HG02885 (cell line): ENCODE results near the gene SMAD7.

Experiments used
- ATAC-seq: cut with Tn5 transposase; IDR thresholded peaks from one replicate; pipeline ENCODE4 v1.9.1; 2021; ENCODE audit warnings: mild to moderate bottlenecking; ENCODE audit not compliant: unreplicated experiment, poor library complexity

The SMAD7 gene

DNA sequence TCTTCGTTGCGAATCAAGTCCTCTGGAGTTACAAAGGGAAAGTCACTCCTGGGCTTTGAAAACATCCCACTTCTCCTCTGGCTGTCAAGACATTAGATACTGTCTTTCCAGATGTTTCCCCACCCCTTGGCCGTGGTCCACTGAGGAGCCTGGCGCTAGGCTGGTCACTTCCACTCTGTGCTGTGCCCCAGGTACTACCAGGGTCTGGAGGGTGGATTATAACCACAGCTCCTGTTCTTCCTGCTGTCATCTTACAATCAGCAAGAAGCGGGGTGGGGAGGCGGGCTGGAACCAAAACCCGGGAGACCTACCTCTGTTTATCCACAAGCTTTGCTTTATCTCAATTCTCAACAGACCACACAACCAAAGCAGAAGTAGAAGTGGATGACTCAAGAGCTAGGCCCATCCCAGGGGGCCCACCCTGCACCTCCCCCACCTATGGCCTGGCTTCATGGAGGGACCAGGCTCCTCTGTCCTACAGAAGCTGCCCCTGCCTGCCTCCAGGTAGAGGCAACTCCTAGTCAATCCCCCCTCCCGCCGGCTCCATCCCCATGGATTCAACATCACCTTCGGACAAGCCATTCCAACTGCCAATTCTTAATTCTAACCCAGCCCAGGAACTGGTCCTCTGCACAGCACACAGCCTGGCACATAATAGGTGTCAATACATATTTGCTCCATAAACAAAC is 17.8 kb downstream of the SMAD7 start:
- ATAC-seq = no peak

- no peak for ATAC-seq
Observed at GRCh38 chr18:48932462-48932818, 18.3 kb downstream of the SMAD7 start.

GRCh38 chr18:48931680-48932461 is 18.9 kb downstream of the SMAD7 start:
- ATAC-seq = peak; percentile 37

- no peak for ATAC-seq
Observed at GRCh38 chr18:48930926-48931325, 19.8 kb downstream of the SMAD7 start.

DNA sequence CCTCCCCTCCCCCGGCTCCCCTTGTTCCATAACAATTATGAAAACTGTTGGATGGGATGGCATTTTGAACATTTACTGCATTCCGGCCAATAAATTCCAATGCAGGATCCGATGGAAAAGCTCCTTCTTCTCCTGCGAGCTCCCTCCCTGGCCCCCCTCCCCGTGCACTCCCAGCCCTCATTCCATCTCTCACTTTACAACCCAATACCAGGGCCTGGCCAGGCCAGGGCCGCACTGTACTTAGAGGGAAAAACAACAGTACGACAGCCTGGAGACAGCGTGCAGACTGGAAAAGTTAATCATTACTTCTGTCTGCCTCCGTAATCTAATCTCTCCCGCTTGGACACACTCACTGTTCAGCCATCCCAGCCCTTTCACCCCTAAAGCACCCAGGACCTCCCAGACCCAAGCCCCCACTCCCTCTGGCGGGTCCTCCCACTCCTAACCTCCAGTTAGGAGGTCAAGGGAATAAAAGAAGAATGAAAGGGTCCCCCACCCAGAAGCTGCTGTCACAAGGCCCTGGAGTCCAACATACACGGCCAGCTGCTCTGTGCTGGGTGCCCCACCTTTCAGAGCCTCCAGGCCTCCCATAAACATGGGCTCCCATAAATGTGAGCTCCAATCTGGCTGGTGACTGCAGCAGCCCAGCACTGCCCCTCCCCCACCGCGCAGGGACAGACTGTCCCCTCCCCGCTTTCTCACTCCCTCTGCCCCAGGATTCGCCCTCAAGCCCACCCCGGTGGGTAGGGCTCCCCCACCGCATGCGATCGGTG is 20.6 kb downstream of the SMAD7 start:
- no peak for ATAC-seq

- no peak for ATAC-seq
Observed at GRCh38 chr18:48929212-48929612, 21.6 kb downstream of the SMAD7 start.

- peak; percentile 76 for ATAC-seq
Observed at GRCh38 chr18:48928787-48929186, 22.0 kb downstream of the SMAD7 start.

GRCh38 chr18:48927286-48928080 is 23.3 kb downstream of the SMAD7 start:
- ATAC-seq = no peak

DNA sequence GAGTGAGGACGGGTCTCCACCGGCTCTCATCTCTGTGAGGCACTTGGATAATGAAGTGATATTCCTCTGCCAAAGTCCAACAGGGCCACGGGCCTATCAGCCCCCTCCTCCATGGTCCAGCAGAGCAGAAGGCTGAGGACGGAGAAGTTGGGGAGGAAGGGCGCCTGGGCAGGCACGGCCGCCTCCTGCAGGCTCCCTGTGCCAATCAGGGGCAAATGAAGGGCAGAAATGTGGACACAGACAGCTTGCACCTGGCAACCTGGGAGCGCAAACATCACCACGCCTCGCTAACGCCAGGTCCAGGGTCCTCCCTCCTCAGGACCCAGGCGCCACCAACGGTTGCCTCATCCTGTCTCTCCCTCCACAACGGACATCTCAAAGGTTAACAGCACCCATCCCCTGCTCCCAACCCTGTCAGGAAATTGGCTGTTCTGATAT is 24.3 kb downstream of the SMAD7 start:
- ATAC-seq = no peak

DNA sequence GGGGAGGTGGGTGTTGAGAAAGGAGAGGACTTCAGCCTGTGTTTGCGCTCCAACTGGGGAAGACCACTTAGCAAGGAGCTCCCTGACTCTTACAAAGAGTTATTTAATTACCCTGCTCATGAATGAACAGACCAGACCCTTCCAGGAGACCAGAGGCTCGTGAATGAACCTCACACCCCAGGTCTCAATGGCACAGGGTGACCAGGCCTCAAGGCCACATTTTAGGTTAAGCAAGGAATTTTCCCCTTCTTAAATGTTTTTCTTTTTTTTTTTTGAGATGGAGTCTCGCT is 25.3 kb downstream of the SMAD7 start:
- ATAC-seq = no peak

DNA sequence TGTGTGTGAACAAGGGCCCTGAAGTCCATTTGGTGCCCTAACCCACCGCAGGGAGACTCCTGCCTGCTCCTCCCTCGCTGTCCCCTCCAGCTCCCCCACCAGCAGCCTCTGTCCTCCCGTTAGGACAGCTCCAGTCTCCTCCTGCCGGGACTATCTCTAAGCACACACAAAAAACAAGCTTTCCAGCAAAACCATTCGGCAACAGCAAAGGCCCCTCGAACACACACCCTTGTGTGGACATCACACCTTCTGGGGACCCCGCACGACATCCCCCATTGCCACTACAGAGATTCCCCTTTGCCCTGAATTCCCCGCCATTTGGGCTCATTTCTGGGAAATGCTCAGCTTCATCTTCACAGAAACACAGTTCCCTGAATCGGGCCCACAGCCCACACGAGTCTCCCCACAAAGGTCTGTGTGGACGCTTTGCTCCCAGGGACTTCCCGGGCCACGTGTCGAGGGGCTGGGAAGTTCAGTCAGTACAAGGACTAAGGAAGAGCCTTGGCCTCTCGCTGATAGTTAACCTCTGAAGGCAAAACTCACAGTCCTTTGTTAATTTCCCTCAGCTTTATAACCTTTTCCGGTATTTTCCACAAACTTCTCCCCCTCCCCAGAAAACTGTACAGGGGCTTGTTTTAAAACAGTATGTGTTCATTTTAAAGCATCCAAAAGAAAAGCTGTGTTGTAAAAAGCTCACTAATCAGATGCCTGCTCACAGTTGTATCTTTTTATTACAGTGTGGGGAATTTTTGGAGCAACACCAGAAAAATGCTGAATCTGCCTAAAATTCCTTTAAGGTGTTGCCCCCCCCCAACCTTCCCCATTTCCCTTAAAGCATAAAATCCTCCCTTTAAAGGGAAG is 25.9 kb downstream of the SMAD7 start:
- ATAC-seq = no peak

DNA sequence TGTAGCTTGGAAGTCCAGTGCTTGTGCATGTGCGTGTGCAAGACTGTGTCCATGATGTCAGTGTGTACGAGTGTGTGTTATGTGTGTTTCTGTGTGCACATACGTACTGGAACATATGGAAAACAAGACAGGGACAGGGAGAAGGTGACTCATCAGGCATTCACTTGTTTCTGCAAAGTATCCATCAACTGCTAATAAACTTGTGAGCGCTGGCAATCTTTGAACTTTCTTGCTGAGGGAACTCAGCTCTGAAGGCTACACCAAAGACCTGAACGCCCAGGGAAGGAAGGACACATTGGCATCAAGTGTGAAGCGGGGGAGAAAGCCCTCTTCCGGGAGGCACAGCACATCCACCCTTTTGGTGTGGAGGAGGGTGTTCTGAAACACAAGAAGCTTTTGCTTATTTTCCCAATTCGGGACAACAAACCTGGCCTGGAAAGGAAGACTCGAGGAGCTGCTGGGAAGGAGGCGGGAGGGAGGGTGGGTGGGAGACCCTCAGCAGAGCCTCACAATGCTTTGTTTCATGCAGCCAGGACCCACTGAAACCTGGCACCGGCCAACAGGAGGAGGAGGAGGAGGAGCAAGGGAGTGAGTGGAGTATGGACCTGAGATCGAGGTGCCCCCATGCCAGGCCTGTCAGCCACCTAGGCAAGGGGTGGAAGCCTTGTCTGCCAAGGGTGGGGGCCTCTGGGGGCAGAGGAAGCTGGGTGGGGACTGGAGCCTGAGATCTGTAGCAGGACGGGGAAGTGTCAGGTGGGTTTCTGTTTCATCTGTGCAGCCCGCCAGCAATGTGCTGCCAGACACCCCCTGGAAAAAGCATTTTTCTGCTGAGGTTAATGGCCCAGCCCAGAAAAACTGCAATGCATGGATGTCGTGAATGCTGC is 26.8 kb downstream of the SMAD7 start:
- ATAC-seq = no peak

DNA sequence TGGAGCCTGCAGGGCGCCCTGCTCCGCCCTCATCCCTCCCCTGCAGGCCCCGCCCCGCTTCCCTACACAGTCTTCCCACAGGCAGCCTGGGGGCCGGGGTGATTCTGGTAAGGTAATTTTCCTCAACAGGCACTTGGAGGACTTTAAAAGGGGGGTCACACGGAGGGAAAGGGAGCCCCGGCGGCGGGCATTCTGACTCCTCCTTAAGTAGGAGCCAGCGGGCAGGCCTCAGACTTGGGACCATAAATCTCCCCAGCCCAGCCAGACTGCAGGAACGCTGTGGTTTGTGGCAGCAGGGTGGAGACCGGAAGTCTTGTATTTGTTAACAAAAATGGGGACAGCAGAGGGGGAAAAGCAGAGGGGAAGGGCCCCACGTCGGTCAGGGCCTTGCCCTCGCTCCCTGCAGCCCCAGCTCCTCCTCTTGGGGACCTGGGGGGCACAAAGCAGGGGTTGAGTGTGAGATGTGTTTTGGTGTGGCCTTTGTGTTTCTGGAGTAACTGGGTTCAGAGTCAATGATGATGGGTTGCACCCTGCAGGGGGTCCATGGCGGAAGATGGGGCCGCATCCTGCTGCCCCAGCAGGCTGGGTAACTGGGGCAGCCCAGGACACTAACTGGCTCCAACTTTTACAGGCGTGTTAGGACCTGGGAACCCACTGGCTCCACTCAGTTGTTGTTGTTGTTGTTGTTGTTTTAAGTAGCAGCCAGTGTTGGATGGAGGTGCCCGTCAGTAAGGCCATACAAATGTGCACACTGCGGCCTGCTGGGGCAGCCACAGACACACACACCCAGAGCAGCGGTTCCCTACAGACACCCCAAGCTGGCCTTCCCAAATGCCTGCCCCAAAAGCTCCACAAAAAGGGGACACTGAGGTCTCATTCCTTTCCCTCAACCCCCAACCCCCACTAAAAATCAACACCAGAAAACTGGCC is 27.7 kb downstream of the SMAD7 start:
- ATAC-seq = no peak

GRCh38 chr18:48922226-48922800 is 28.5 kb downstream of the SMAD7 start:
- ATAC-seq = no peak

DNA sequence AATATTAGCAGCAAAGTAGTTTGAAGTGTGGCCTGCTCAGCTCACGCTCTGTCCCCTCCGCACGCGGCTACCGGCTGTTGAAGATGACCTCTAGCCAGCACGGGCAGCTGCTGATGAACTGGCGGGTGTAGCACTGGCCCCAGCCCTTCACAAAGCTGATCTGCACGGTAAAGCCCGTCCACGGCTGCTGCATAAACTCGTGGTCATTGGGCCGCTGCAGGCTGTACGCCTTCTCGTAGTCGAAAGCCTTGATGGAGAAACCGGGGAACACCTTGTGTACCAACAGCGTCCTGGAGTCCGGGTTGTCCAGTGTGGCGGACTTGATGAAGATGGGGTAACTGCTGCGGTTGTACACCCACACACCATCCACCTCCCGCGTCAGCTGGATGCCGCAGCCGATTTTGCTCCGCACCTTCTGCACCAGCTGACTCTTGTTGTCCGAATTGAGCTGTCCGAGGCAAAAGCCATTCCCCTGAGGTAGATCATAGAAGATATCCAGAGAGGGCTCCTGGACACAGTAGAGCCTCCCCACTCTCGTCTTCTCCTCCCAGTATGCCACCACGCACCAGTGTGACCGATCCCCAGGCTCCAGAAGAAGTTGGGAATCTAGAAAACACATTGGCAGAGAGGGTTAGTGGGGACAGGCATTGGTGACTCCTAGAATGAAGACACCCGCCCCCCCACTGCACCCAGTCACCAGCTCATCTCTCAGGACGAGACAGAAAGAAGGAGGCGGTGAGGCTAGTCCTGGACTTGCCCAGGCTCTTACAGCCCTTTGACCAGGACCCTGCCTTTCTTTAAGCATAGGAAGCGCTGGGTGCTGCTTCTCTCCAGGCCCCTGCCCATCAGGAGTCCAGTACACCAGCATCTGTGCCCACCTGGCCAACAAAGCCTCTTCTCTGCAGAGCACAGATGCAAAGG is 29.2 kb downstream of the SMAD7 start:
- ATAC-seq = no peak

DNA sequence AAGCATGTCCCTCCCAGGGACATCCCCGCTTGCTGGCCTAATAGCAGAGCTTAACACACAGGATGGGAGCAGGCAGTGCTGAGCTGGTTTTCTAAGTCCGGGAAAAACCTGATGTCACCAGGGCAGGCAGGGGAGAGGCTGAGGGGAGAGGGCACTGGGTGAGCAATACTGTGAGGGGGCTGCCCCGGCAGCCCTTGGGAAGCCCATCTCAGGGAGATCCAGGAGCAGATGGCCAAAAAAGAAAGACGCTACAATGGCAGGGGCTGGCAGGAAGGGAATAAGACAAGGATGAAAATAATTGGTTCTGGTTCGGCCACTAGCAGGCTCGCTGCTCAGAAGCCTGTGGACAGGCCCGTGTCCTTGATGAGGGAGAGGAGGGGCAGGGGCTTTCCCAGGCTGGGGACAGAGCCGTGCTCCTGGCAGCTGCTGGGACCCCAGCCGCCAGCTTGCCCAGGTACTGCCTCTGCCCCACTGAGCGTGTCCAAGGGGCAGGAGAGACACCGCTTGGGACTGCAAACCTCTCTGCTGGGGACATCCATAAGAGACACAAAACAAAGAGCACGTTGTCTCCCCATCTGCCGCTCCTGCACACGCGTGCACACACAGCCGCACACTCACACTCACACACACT is 30.2 kb downstream of the SMAD7 start:
- ATAC-seq = no peak
